ENCODE data around the gene SGTA.

- TF ChIP-seq POLR2A (IDR thresholded peaks at IDR 0.05; ENCODE audit: low read depth, low read length): no peak
- no peak for TF ChIP-seq POLR2AphosphoS5 (IDR thresholded peaks at IDR 0.05; ENCODE audit: low read depth, low read length)
- no peak for TF ChIP-seq TAF1 (IDR thresholded peaks at IDR 0.05; ENCODE audit: low read depth, low read length)
- TF ChIP-seq SPI1 (IDR thresholded peaks at IDR 0.05; ENCODE audit: low read depth, low read length): no peak
- TF ChIP-seq POU2F2 (IDR thresholded peaks at IDR 0.05; ENCODE audit: low read depth, low read length): no peak
- no peak for TF ChIP-seq PAX5 (IDR thresholded peaks at IDR 0.05; ENCODE audit: insufficient read depth, low read length, severe bottlenecking)
These were observed 40.6 kb upstream of the SGTA start for GRCh38 chr19:2823646-2824045.

All from GM12891 (cell line).